ENCODE data around the gene CYTH1.

GRCh38 chr17:78805301-78805700 lies 23.2 kb upstream of the CYTH1 start:
- TF ChIP-seq YY1 (IDR thresholded peaks at IDR 0.05; ENCODE audit: insufficient read depth, insufficient read length) (no peak), SUZ12 (IDR thresholded peaks at IDR 0.05; ENCODE audit: extremely low read depth, insufficient read depth, insufficient read length) (no peak)
